Measurements from ENCODE around the gene MRGPRX4. TPM values are rescaled to one million over a fixed set of nuclear protein-coding genes. Genes with fewer than 3 reads are reported as not detected.

The MRGPRX4 gene
- total RNA-seq, 1 experiment from 2014 or later = not detected

DNA sequence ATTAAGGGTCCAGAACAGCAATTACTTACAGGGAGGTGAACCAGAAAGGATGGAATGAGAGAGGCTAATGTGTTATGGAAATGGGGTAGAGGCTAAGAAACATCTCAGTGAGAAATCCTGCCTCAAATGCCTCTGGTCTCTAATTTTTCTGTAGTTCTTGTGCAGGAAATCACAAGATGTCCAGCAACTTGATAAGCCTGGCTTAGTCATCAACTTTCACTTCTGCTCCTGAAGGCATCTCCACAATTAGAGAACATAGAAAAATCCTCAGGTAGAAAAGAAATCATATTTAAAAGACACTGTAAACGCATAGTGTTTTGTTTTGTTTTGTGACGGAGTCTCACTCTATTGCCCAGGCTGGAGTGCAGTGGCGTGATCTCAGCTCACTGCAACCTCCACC is 18.7 kb downstream of the MRGPRX4 start (continued):
- TF ChIP-seq ETV6 (CRISPR knock-in tag; IDR thresholded peaks at IDR 0.05) = no peak
- no peak for TF ChIP-seq SP1 (CRISPR knock-in tag; conservative IDR thresholded peaks at IDR 0.05)
- no peak for TF ChIP-seq ELF4 (CRISPR knock-in tag; IDR thresholded peaks at IDR 0.05; ENCODE audit: low read depth)
- no peak for TF ChIP-seq FOXK1 (CRISPR knock-in tag; IDR thresholded peaks at IDR 0.05)
- TF ChIP-seq, protein P1, sequence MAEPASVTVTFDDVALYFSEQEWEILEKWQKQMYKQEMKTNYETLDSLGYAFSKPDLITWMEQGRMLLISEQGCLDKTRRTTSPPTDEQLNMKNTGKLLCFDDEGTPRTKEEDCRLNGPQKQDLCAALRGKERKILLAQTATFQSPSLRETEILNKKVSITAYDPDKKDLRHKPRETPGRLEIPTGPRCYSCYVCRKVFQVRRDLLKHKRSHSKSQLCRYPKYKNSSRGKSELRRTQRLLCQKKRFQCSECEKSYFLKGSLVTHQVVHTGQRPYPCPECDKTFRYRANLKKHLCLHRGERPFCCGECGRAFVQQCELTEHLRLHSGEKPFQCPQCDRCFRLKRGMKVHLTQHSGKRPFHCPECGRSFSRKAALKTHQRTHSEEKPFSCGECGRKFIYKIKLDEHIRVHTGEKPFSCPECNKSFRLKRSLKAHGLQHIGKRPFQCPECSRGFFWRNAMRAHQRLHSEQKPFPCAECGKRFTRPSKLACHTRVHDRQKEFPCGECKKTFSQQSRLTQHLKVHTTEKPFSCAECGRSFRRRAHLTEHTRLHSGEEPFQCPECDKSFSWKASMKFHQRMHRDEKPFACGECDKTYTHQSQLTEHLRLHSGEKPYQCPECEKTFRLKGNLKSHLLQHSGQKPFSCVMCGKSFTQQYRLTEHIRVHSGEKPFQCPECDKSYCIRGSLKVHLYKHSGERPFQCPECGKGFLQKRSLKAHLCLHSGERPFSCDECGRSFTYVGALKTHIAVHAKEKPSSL (CRISPR knock-in tag; conservative IDR thresholded peaks at IDR 0.05) = no peak
- no peak for TF ChIP-seq PRRX2 (CRISPR knock-in tag; IDR thresholded peaks at IDR 0.05)

DNA sequence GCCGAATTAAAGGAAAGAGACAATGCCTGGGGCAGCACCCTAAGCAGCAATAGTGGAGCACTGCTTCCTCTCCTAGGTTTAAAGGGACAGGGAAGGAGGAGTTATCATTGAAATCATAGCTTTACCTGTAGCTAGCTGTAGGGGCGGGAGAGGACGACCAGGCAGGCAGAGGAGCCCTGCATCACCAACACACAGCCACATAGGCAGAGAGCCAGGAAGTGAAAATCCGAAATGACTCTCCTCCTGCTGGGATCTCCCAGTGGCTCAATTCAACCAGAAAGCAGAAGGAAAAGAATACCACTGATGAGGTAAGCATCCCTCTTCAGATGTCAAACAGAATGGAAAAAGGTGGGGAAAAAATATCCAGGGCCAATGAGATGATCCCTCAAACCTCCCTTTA is 20.4 kb downstream of the MRGPRX4 start:
- ChIA-PET POLR2A (interaction anchor here (0.6 kb wide), 1 partner anchor 158 kb away, joined by 3 read pairs; no protein-coding TSS in a partner anchor), CTCF (interaction anchor here (0.6 to 2.2 kb wide), 6 partner anchors 11 to 179 kb away, joined by 3 to 26 read pairs (median 6); partner anchors contain the start of gene SAAL1)
- H3K4me3 Mint-ChIP-seq = no peak overlapping the region
- TF ChIP-seq, protein P2, sequence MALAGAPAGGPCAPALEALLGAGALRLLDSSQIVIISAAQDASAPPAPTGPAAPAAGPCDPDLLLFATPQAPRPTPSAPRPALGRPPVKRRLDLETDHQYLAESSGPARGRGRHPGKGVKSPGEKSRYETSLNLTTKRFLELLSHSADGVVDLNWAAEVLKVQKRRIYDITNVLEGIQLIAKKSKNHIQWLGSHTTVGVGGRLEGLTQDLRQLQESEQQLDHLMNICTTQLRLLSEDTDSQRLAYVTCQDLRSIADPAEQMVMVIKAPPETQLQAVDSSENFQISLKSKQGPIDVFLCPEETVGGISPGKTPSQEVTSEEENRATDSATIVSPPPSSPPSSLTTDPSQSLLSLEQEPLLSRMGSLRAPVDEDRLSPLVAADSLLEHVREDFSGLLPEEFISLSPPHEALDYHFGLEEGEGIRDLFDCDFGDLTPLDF (CRISPR knock-in tag; IDR thresholded peaks at IDR 0.05) = no peak
- TF ChIP-seq ESRRA (CRISPR knock-in tag; IDR thresholded peaks at IDR 0.05; ENCODE audit: borderline replicate concordance) (no peak), ZNF423 (CRISPR knock-in tag; IDR thresholded peaks at IDR 0.05) (no peak), ETV6 (CRISPR knock-in tag; IDR thresholded peaks at IDR 0.05) (no peak), FOXK1 (CRISPR knock-in tag; IDR thresholded peaks at IDR 0.05) (no peak), EMX1 (CRISPR knock-in tag; IDR thresholded peaks at IDR 0.05) (no peak), CREB1 (CRISPR knock-in tag; IDR thresholded peaks at IDR 0.05) (no peak), ZNF396 (CRISPR knock-in tag; IDR thresholded peaks at IDR 0.05; ENCODE audit: borderline replicate concordance) (no peak), GRHL2 (CRISPR knock-in tag; IDR thresholded peaks at IDR 0.05; ENCODE audit: insufficient replicate concordance, severe bottlenecking) (no peak), NFE2L1 (CRISPR knock-in tag; IDR thresholded peaks at IDR 0.05) (no peak), HMGA2 (CRISPR knock-in tag; IDR thresholded peaks at IDR 0.05) (no peak), MYBL2 (CRISPR knock-in tag; IDR thresholded peaks at IDR 0.05) (no peak), ZNF671 (CRISPR knock-in tag; IDR thresholded peaks at IDR 0.05) (no peak)
- TF ChIP-seq, protein P3, sequence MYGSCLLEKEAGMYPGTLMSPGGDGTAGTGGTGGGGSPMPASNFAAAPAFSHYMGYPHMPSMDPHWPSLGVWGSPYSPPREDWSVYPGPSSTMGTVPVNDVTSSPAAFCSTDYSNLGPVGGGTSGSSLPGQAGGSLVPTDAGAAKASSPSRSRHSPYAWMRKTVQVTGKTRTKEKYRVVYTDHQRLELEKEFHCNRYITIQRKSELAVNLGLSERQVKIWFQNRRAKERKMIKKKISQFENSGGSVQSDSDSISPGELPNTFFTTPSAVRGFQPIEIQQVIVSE (CRISPR knock-in tag; IDR thresholded peaks at IDR 0.05; ENCODE audit: borderline replicate concordance) = no peak
- TF ChIP-seq, protein P4, sequence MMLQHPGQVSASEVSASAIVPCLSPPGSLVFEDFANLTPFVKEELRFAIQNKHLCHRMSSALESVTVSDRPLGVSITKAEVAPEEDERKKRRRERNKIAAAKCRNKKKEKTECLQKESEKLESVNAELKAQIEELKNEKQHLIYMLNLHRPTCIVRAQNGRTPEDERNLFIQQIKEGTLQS (CRISPR knock-in tag; conservative IDR thresholded peaks at IDR 0.05) = no peak
- TF ChIP-seq, protein P5, sequence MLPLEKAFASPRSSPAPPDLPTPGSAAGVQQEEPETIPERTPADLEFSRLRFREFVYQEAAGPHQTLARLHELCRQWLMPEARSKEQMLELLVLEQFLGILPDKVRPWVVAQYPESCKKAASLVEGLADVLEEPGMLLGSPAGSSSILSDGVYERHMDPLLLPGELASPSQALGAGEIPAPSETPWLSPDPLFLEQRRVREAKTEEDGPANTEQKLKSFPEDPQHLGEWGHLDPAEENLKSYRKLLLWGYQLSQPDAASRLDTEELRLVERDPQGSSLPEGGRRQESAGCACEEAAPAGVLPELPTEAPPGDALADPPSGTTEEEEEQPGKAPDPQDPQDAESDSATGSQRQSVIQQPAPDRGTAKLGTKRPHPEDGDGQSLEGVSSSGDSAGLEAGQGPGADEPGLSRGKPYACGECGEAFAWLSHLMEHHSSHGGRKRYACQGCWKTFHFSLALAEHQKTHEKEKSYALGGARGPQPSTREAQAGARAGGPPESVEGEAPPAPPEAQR (CRISPR knock-in tag; IDR thresholded peaks at IDR 0.05) = no peak
- no peaks in the 10 kb centered on the region for H3K9me3 Mint-ChIP-seq
- H3K36me3 Mint-ChIP-seq = no peaks in the 10 kb centered on the region
- peak; percentile 56 for DNase-seq (ENCODE audit: low spot score)
- peak; percentile 100 for ATAC-seq
- H3K27ac Mint-ChIP-seq = no peak overlapping the region
- H3K27me3 Mint-ChIP-seq (ENCODE audit: low read depth) = peaks cover 4% of the 10 kb centered on the region; the same call in 1 of the 2 replicates
- H3K4me1 Mint-ChIP-seq = peaks cover 12% of the 10 kb centered on the region

DNA sequence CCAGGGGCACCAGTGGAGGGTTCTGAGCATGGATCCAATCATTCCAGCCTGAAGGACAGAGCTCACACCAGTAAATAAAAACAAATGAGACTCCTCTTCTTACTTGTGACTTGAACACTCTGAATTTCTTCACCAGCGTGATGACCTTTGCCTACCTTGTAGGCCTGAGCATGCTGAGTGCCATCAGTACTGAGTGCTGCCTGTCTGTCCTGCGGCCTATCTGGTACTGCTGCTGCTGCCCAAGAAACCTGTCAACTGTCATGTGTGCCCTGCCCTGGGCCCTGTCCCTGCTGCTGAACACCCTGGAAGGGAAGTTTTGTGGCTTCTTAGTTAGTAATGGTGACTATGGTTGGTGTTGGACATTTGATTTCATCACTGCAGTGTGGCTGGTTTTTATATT is 23.9 kb downstream of the MRGPRX4 start:
- no peaks in the 10 kb centered on the region for H3K36me3 Mint-ChIP-seq
- ATAC-seq (no peak), DNase-seq (ENCODE audit: low spot score) (no peak)
- TF ChIP-seq CREM (CRISPR knock-in tag; IDR thresholded peaks at IDR 0.05) (no peak), CREB1 (CRISPR knock-in tag; IDR thresholded peaks at IDR 0.05) (no peak), ZNF317 (CRISPR knock-in tag; IDR thresholded peaks at IDR 0.05; ENCODE audit: borderline replicate concordance, low read depth) (no peak), PRRX2 (CRISPR knock-in tag; IDR thresholded peaks at IDR 0.05) (no peak), OVOL2 (CRISPR knock-in tag; IDR thresholded peaks at IDR 0.05; ENCODE audit: borderline replicate concordance) (no peak), SP1 (CRISPR knock-in tag; conservative IDR thresholded peaks at IDR 0.05) (no peak), HMGA2 (CRISPR knock-in tag; IDR thresholded peaks at IDR 0.05) (no peak)
- TF ChIP-seq, protein P6, sequence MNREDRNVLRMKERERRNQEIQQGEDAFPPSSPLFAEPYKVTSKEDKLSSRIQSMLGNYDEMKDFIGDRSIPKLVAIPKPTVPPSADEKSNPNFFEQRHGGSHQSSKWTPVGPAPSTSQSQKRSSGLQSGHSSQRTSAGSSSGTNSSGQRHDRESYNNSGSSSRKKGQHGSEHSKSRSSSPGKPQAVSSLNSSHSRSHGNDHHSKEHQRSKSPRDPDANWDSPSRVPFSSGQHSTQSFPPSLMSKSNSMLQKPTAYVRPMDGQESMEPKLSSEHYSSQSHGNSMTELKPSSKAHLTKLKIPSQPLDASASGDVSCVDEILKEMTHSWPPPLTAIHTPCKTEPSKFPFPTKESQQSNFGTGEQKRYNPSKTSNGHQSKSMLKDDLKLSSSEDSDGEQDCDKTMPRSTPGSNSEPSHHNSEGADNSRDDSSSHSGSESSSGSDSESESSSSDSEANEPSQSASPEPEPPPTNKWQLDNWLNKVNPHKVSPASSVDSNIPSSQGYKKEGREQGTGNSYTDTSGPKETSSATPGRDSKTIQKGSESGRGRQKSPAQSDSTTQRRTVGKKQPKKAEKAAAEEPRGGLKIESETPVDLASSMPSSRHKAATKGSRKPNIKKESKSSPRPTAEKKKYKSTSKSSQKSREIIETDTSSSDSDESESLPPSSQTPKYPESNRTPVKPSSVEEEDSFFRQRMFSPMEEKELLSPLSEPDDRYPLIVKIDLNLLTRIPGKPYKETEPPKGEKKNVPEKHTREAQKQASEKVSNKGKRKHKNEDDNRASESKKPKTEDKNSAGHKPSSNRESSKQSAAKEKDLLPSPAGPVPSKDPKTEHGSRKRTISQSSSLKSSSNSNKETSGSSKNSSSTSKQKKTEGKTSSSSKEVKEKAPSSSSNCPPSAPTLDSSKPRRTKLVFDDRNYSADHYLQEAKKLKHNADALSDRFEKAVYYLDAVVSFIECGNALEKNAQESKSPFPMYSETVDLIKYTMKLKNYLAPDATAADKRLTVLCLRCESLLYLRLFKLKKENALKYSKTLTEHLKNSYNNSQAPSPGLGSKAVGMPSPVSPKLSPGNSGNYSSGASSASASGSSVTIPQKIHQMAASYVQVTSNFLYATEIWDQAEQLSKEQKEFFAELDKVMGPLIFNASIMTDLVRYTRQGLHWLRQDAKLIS (CRISPR knock-in tag; IDR thresholded peaks at IDR 0.05; ENCODE audit: borderline replicate concordance) = no peak
- no peak overlapping the region for H3K4me3 Mint-ChIP-seq
- ChIA-PET POLR2A (no interaction called here), CTCF (no interaction called here)
- peaks cover 12% of the 10 kb centered on the region for H3K4me1 Mint-ChIP-seq
- peaks cover 10% of the 10 kb centered on the region for H3K9me3 Mint-ChIP-seq
- peaks cover 4% of the 10 kb centered on the region; the same call in 1 of the 2 replicates for H3K27me3 Mint-ChIP-seq (ENCODE audit: low read depth)
- H3K27ac Mint-ChIP-seq = no peak overlapping the region
